Thyroid gland (tissue), 4 donors: ENCODE measurements around the gene RNF128.

Experiments
- CTCF ChIP-seq, 6 experiments: fragments of 200-600 bp in 3 of 6; fragments of 450-650 bp in 3 of 6; sonication (generic) in 3 of 6; IDR thresholded peaks; one replicate each; pipeline ENCODE4 v1.5.1; 2016 to 2019; ENCODE audit warnings: antibody characterized with exemption in 6 of 6, mild to moderate bottlenecking in 2 of 6, inconsistent platforms in 1 of 6, moderate library complexity in 1 of 6
- POLR2A ChIP-seq, 2 donors: fragments of 450-650 bp; IDR thresholded peaks; one replicate each; pipeline ENCODE4 v1.6.1; 2017; ENCODE audit warnings: antibody characterized with exemption in 2 of 2, mild to moderate bottlenecking in 2 of 2, moderate library complexity in 1 of 2

- no peak for TF ChIP-seq CTCF (IDR thresholded peaks at IDR 0.05)
- TF ChIP-seq POLR2A (IDR thresholded peaks at IDR 0.05) = no peak
Measured at GRCh38 chrX:106706466-106706865, 20.0 kb upstream of the RNF128 start.
